WTC11 (cell line): Measurements from ENCODE around the gene PGBD5. TPM values are rescaled to one million over a fixed set of nuclear protein-coding genes. Genes with fewer than 3 reads are reported as not detected.

Source experiments
- ATAC-seq: fragments of 200-7000 bp; cut with Tn5 transposase; 2 replicates; pipeline ENCODE4 v1.10.0; 2021; ENCODE audit warnings: mild to moderate bottlenecking, moderate library complexity
- CTCF ChIA-PET: fragments of 300-600 bp; sonication (Branson Sonifier 250); formaldehyde crosslinking; loops from one replicate; lab custom pipeline; 2021; ENCODE audit warnings: antibody characterized with exemption; lab: Charles Lee
- POLR2A ChIA-PET: fragments of 350-600 bp; sonication (Branson Sonifier 250); formaldehyde crosslinking; loops from one replicate; lab custom pipeline; 2021; ENCODE audit warnings: antibody characterized with exemption; lab: Charles Lee
- DNase-seq: peaks from one replicate; pipeline ENCODE4 v3.0.0; 2021; ENCODE audit warnings: low spot score
- H3K27ac Mint-ChIP-seq: 2 replicates; pipeline ENCODE4 v1.8.0; 2021; ENCODE audit warnings: mixed read lengths
- H3K27me3 Mint-ChIP-seq: 2 replicates; pipeline ENCODE4 v1.8.0; 2021; ENCODE audit warnings: low read depth, mild to moderate bottlenecking, moderate library complexity, mixed read lengths
- H3K36me3 Mint-ChIP-seq: 2 replicates; pipeline ENCODE4 v1.8.0; 2021; ENCODE audit warnings: mixed read lengths
- H3K4me1 Mint-ChIP-seq: 2 replicates; pipeline ENCODE4 v1.8.0; 2022; ENCODE audit warnings: mixed read lengths
- H3K4me3 Mint-ChIP-seq: 2 replicates; pipeline ENCODE4 v1.8.0; 2021; ENCODE audit warnings: mild to moderate bottlenecking, moderate library complexity, mixed read lengths
- H3K9me3 Mint-ChIP-seq: 2 replicates; pipeline ENCODE4 v1.8.0; 2021; ENCODE audit warnings: mixed read lengths
- AFF4 ChIP-seq: sonication (generic); formaldehyde crosslinking; IDR thresholded peaks from 2 replicates; pipeline ENCODE4 v1.8.1; 2023; ENCODE audit warnings: mild to moderate bottlenecking, missing genetic modification reagents, borderline replicate concordance
- CBFB ChIP-seq: sonication (generic); formaldehyde crosslinking; IDR thresholded peaks from 2 replicates; pipeline ENCODE4 v1.8.1; 2022; ENCODE audit warnings: mild to moderate bottlenecking, low read depth, missing genetic modification reagents
- E2F5 ChIP-seq: sonication (generic); formaldehyde crosslinking; IDR thresholded peaks from 2 replicates; pipeline ENCODE4 v1.8.1; 2022; ENCODE audit warnings: mild to moderate bottlenecking, moderate library complexity, missing genetic modification reagents
- FOXP4 ChIP-seq: sonication (generic); formaldehyde crosslinking; IDR thresholded peaks from 2 replicates; pipeline ENCODE4 v1.8.0; 2022; ENCODE audit warnings: mild to moderate bottlenecking, missing genetic modification reagents
- HMGA2 ChIP-seq: fragments of 250-450 bp; sonication (Bioruptor Pico); IDR thresholded peaks from 2 replicates; pipeline ENCODE4 v1.4.0; 2021; ENCODE audit warnings: mild to moderate bottlenecking, moderate library complexity
- JAZF1 ChIP-seq: fragments of 250-450 bp; sonication (Bioruptor Pico); IDR thresholded peaks from 2 replicates; pipeline ENCODE4 v1.9.0; 2021; ENCODE audit warnings: moderate library complexity, mild to moderate bottlenecking, inconsistent platforms
- MYBL2 ChIP-seq: sonication (generic); formaldehyde crosslinking; IDR thresholded peaks from 2 replicates; pipeline ENCODE4 v1.8.1; 2023; ENCODE audit warnings: mild to moderate bottlenecking, moderate library complexity, missing genetic modification reagents
- NFE2L1 ChIP-seq: sonication (generic); formaldehyde crosslinking; IDR thresholded peaks from 2 replicates; pipeline ENCODE4 v1.8.1; 2023; ENCODE audit warnings: missing genetic modification reagents
- PRRX2 ChIP-seq: fragments of 250-450 bp; sonication (Bioruptor Pico); IDR thresholded peaks from 2 replicates; pipeline ENCODE4 v1.8.0; 2021; ENCODE audit warnings: mild to moderate bottlenecking
- SOX15 ChIP-seq: fragments of 250-450 bp; sonication (Bioruptor Pico); IDR thresholded peaks from 2 replicates; pipeline ENCODE4 v1.9.0; 2021; ENCODE audit warnings: mild to moderate bottlenecking
- ZBTB21 ChIP-seq: sonication (generic); formaldehyde crosslinking; IDR thresholded peaks from 2 replicates; pipeline ENCODE4 v1.8.1; 2023; ENCODE audit warnings: mild to moderate bottlenecking, missing genetic modification reagents, borderline replicate concordance
- ZNF121 ChIP-seq: sonication (generic); formaldehyde crosslinking; IDR thresholded peaks from 2 replicates; pipeline ENCODE4 v1.8.0; 2023; ENCODE audit warnings: missing genetic modification reagents
- ZNF317 ChIP-seq: sonication (generic); formaldehyde crosslinking; IDR thresholded peaks from 2 replicates; pipeline ENCODE4 v1.8.1; 2023; ENCODE audit warnings: low read depth, mild to moderate bottlenecking, moderate library complexity, missing genetic modification reagents, borderline replicate concordance
- total RNA-seq: library from RNA; stranded (reverse); gene quantifications from 3 replicates; pipeline ENCODE4 v1.2.3, GENCODE V29; 2021
- TF ChIP-seq, protein P1 (sequence below): sonication (generic); formaldehyde crosslinking; IDR thresholded peaks from 2 replicates; pipeline ENCODE4 v1.8.0; 2023; ENCODE audit warnings: missing genetic modification reagents, mild to moderate bottlenecking, borderline replicate concordance
- TF ChIP-seq, protein P2 (sequence below): sonication (generic); formaldehyde crosslinking; IDR thresholded peaks from 2 replicates; pipeline ENCODE4 v1.8.0; 2022; ENCODE audit warnings: mild to moderate bottlenecking, missing genetic modification reagents
- TF ChIP-seq, protein P3 (sequence below): fragments of 250-450 bp; sonication (Bioruptor Pico); IDR thresholded peaks from 2 replicates; pipeline ENCODE4 v1.9.0; 2021; ENCODE audit warnings: mild to moderate bottlenecking, borderline replicate concordance

PGBD5 gene
- total RNA-seq, 1 experiment from 2014 or later, result 23.8 TPM

- TF ChIP-seq, protein P1, sequence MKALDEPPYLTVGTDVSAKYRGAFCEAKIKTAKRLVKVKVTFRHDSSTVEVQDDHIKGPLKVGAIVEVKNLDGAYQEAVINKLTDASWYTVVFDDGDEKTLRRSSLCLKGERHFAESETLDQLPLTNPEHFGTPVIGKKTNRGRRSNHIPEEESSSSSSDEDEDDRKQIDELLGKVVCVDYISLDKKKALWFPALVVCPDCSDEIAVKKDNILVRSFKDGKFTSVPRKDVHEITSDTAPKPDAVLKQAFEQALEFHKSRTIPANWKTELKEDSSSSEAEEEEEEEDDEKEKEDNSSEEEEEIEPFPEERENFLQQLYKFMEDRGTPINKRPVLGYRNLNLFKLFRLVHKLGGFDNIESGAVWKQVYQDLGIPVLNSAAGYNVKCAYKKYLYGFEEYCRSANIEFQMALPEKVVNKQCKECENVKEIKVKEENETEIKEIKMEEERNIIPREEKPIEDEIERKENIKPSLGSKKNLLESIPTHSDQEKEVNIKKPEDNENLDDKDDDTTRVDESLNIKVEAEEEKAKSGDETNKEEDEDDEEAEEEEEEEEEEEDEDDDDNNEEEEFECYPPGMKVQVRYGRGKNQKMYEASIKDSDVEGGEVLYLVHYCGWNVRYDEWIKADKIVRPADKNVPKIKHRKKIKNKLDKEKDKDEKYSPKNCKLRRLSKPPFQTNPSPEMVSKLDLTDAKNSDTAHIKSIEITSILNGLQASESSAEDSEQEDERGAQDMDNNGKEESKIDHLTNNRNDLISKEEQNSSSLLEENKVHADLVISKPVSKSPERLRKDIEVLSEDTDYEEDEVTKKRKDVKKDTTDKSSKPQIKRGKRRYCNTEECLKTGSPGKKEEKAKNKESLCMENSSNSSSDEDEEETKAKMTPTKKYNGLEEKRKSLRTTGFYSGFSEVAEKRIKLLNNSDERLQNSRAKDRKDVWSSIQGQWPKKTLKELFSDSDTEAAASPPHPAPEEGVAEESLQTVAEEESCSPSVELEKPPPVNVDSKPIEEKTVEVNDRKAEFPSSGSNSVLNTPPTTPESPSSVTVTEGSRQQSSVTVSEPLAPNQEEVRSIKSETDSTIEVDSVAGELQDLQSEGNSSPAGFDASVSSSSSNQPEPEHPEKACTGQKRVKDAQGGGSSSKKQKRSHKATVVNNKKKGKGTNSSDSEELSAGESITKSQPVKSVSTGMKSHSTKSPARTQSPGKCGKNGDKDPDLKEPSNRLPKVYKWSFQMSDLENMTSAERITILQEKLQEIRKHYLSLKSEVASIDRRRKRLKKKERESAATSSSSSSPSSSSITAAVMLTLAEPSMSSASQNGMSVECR (CRISPR knock-in tag), result no peak
- TF ChIP-seq E2F5 (CRISPR knock-in tag), result no peak
Observed at GRCh38 chr1:230430499-230430898, 4.4 kb upstream of the PGBD5 start (continued).

- TF ChIP-seq ZNF317 (CRISPR knock-in tag), result no peak
- no peak for TF ChIP-seq MYBL2
- TF ChIP-seq AFF4 (CRISPR knock-in tag), result no peak
- TF ChIP-seq PRRX2 (CRISPR knock-in tag), result no peak
- no peak for TF ChIP-seq SOX15 (CRISPR knock-in tag)
- TF ChIP-seq FOXP4, result no peak
- no peak for TF ChIP-seq ZNF121
- no peak for TF ChIP-seq E2F5 (CRISPR knock-in tag)
- TF ChIP-seq JAZF1 (CRISPR knock-in tag), result no peak
- TF ChIP-seq NFE2L1 (CRISPR knock-in tag), result no peak
- TF ChIP-seq, protein P2, sequence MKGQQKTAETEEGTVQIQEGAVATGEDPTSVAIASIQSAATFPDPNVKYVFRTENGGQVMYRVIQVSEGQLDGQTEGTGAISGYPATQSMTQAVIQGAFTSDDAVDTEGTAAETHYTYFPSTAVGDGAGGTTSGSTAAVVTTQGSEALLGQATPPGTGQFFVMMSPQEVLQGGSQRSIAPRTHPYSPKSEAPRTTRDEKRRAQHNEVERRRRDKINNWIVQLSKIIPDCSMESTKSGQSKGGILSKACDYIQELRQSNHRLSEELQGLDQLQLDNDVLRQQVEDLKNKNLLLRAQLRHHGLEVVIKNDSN (CRISPR knock-in tag), result no peak
- no peak for TF ChIP-seq ZBTB21 (CRISPR knock-in tag)
- TF ChIP-seq HMGA2, result no peak
- TF ChIP-seq, protein P3, sequence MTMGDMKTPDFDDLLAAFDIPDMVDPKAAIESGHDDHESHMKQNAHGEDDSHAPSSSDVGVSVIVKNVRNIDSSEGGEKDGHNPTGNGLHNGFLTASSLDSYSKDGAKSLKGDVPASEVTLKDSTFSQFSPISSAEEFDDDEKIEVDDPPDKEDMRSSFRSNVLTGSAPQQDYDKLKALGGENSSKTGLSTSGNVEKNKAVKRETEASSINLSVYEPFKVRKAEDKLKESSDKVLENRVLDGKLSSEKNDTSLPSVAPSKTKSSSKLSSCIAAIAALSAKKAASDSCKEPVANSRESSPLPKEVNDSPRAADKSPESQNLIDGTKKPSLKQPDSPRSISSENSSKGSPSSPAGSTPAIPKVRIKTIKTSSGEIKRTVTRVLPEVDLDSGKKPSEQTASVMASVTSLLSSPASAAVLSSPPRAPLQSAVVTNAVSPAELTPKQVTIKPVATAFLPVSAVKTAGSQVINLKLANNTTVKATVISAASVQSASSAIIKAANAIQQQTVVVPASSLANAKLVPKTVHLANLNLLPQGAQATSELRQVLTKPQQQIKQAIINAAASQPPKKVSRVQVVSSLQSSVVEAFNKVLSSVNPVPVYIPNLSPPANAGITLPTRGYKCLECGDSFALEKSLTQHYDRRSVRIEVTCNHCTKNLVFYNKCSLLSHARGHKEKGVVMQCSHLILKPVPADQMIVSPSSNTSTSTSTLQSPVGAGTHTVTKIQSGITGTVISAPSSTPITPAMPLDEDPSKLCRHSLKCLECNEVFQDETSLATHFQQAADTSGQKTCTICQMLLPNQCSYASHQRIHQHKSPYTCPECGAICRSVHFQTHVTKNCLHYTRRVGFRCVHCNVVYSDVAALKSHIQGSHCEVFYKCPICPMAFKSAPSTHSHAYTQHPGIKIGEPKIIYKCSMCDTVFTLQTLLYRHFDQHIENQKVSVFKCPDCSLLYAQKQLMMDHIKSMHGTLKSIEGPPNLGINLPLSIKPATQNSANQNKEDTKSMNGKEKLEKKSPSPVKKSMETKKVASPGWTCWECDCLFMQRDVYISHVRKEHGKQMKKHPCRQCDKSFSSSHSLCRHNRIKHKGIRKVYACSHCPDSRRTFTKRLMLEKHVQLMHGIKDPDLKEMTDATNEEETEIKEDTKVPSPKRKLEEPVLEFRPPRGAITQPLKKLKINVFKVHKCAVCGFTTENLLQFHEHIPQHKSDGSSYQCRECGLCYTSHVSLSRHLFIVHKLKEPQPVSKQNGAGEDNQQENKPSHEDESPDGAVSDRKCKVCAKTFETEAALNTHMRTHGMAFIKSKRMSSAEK, result no peak
- TF ChIP-seq CBFB (CRISPR knock-in tag), result no peak
- DNase-seq (no peak), ATAC-seq (no peak)
- H3K27ac Mint-ChIP-seq, result peak overlapping the region; percentile 82
- peaks cover 31% of the 10 kb centered on the region for H3K4me1 Mint-ChIP-seq
- H3K9me3 Mint-ChIP-seq, result no peaks in the 10 kb centered on the region
- POLR2A ChIA-PET, result no interaction called here
- no peaks in the 10 kb centered on the region for H3K36me3 Mint-ChIP-seq
- peaks cover 11% of the 10 kb centered on the region for H3K27me3 Mint-ChIP-seq
- 0 out of 2 replicates have a peak overlapping the region, but pooled peaks have one; percentile 14 for H3K4me3 Mint-ChIP-seq
- CTCF ChIA-PET, result interaction anchor here (1.5 kb wide), 1 partner anchor 213 kb away, joined by 13 read pairs; no protein-coding TSS in a partner anchor
Observed at GRCh38 chr1:230429067-230429735, 3.1 kb upstream of the PGBD5 start.
